Thyroid gland (tissue), 4 donors: ENCODE measurements around the gene CSF1R. TPM values are rescaled to one million over a fixed set of nuclear protein-coding genes. Genes with fewer than 3 reads are reported as not detected.
"Not testable (repeated sequence)": the region's sequence is repeated elsewhere in the genome, so short reads cannot be mapped to it uniquely, and the experiment has no call there.

Experiments
- DNase-seq, 2 donors: peaks; one replicate each; pipeline ENCODE4 v3.0.0-alpha.2; 2019
- H3K27ac ChIP-seq, 3 donors: fragments of 200-600 bp; sonication (generic); 1 replicate in 2 of 3; 2 replicates in 1 of 3; pipeline ENCODE4 v1.5.1; 2016 to 2019; ENCODE audit warnings: mild to moderate bottlenecking in 1 of 3, moderate library complexity in 1 of 3
- H3K27me3 ChIP-seq: fragments of 200-600 bp; sonication (generic); one replicate; pipeline ENCODE4 v1.5.1; 2019
- H3K36me3 ChIP-seq, 2 donors: fragments of 200-600 bp; sonication (generic); one replicate each; pipeline ENCODE4 v1.5.1; 2016 to 2019
- H3K4me1 ChIP-seq, 2 donors: fragments of 200-600 bp; sonication (generic); one replicate each; pipeline ENCODE4 v1.5.1; 2017 to 2019
- H3K4me3 ChIP-seq, 3 donors: fragments of 200-600 bp; sonication (generic); replicated peaks in 1 of 3; 1 replicate in 2 of 3; 2 replicates in 1 of 3; pipeline ENCODE4 v1.5.1; 2016; ENCODE audit warnings: mild to moderate bottlenecking in 1 of 3
- H3K9me3 ChIP-seq: fragments of 200-600 bp; sonication (generic); one replicate; pipeline ENCODE4 v1.5.1; 2017
- CTCF ChIP-seq, 6 experiments: fragments of 200-600 bp in 3 of 6; fragments of 450-650 bp in 3 of 6; sonication (generic) in 3 of 6; IDR thresholded peaks; one replicate each; pipeline ENCODE4 v1.5.1; 2016 to 2019; ENCODE audit warnings: antibody characterized with exemption in 6 of 6, mild to moderate bottlenecking in 2 of 6, inconsistent platforms in 1 of 6, moderate library complexity in 1 of 6
- POLR2A ChIP-seq, 2 donors: fragments of 450-650 bp; IDR thresholded peaks; one replicate each; pipeline ENCODE4 v1.6.1; 2017; ENCODE audit warnings: antibody characterized with exemption in 2 of 2, mild to moderate bottlenecking in 2 of 2, moderate library complexity in 1 of 2
- WGBS, 2 donors: methylation state at CpG; one replicate each; pipeline ENCODE4 v1.1.5; 2017; 5-methylcytosine and 5-hydroxymethylcytosine counted together
- intact Hi-C: fragments of 100-400 bp; cut with DNase I; formaldehyde crosslinking; loops from one replicate; pipeline ENCODE4 v1.15.1; 2023
- total RNA-seq, 4 donors: library from RNA; depleted of rRNA; stranded (reverse); fragments of >200 nt; gene quantifications; one replicate each; pipeline ENCODE4 v1.2.3, GENCODE V29; 2016

CSF1R gene
- total RNA-seq, 4 donors from 2014 or later, result 9.1 to 14.1 (median 11.4) TPM

DNA sequence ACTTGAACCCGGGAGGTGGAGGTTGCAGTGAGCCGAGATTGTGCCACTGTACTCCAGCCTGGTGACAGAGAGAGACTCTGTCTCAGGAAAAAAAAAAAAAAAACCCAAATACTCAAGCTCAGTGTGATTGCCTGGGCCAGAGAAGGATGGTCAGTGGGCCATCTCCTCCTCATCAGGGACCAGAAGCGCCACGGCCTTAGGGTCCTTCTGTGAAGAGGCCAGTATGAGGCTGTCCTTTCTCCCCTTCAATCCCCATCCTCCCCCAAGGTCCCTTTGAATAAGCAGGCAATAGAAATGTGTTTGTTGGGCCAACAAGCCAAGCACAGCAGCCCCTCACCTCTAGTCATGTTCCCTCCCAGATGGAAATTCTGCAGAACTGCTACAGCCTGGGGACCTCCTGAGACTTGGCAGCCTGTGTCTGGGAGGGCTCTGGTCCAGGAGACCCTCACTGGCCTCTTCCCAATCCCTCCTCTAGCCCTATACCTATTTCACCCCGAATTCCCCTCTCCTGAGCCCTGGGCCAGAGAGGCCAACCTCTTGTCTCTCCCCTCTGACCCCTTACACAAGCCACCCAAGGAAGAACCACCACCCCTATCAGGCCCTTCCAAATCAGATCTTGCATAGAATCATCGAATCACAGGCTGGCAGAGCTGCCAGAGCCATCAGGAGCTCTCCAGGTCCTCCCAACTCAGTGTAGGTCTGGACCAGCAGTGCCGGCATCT is 1.0 kb downstream of the CSF1R start:
- Histone ChIP-seq H3K27me3 (no peaks in the 10 kb centered on the region), H3K9me3 (no peaks in the 10 kb centered on the region), H3K4me1 (peaks cover 0 to 5% of the 10 kb centered on the region in 2 donors), H3K27ac (no peak overlapping the region), H3K36me3 (no peaks in the 10 kb centered on the region), H3K4me3 (no peak overlapping the region)
- TF ChIP-seq CTCF (IDR thresholded peaks at IDR 0.05) (no peak), POLR2A (IDR thresholded peaks at IDR 0.05) (no peak)
- 81 to 88% methylated on average over 7 of the region's 7 CpGs for WGBS, 2 donors
- DNase-seq, result no peak
- intact Hi-C loops, result no loop called here

DNA sequence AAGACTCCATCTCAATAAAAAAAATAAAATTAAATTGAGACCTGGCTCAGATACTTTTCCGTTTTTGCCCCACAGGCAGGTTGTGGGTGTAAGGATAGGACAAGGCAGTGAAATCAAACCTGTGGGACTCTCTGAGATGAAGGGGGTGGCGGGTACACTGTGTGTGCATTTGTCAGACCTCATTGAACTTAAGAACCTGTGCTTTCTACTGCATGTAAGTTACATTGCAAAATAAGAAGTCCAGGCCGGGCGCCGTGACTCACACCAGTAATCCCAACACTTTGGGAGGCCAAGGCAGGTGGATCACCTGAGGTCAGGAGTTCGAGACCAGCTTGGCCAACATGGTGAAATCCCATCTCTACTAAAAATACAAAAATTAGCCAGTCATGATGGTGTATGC is 1.6 kb downstream of the CSF1R start:
- DNase-seq, H3K9me3 ChIP-seq, H3K36me3 ChIP-seq, H3K27ac ChIP-seq, H3K4me1 ChIP-seq, intact Hi-C loops, H3K27me3 ChIP-seq, H3K4me3 ChIP-seq: not testable (repeated sequence)
- WGBS, 2 donors, result 86 to 89% methylated on average over 6 of the region's 6 CpGs

- 85 to 89% methylated on average over 6 of the region's 6 CpGs for WGBS, 2 donors
- Histone ChIP-seq H3K4me3 (no peak overlapping the region), H3K27me3 (no peaks in the 10 kb centered on the region), H3K4me1 (peaks cover 0 to 5% of the 10 kb centered on the region in 2 donors), H3K9me3 (no peaks in the 10 kb centered on the region), H3K27ac (no peak overlapping the region), H3K36me3 (no peaks in the 10 kb centered on the region)
- TF ChIP-seq POLR2A (IDR thresholded peaks at IDR 0.05) (no peak), CTCF (IDR thresholded peaks at IDR 0.05) (no peak)
- DNase-seq, result no peak
- intact Hi-C loops, result no loop called here
These were observed 3.5 kb downstream of the CSF1R start for GRCh38 chr5:150082889-150083288.

GRCh38 chr5:150082374-150082773 is 4.0 kb downstream of the CSF1R start:
- TF ChIP-seq CTCF (IDR thresholded peaks at IDR 0.05), result no peak
- no peak for TF ChIP-seq POLR2A (IDR thresholded peaks at IDR 0.05)
- H3K36me3 ChIP-seq, result no peaks in the 10 kb centered on the region
- no peaks in the 10 kb centered on the region for H3K27me3 ChIP-seq
- 45 to 50% methylated on average over 3 of the region's 3 CpGs for WGBS, 2 donors
- no peak overlapping the region for H3K27ac ChIP-seq
- no peaks in the 10 kb centered on the region for H3K9me3 ChIP-seq
- DNase-seq, result no peak
- H3K4me3 ChIP-seq, result no peak overlapping the region
- H3K4me1 ChIP-seq, result peaks cover 0 to 5% of the 10 kb centered on the region in 2 donors
- intact Hi-C loops, result no loop called here

DNA sequence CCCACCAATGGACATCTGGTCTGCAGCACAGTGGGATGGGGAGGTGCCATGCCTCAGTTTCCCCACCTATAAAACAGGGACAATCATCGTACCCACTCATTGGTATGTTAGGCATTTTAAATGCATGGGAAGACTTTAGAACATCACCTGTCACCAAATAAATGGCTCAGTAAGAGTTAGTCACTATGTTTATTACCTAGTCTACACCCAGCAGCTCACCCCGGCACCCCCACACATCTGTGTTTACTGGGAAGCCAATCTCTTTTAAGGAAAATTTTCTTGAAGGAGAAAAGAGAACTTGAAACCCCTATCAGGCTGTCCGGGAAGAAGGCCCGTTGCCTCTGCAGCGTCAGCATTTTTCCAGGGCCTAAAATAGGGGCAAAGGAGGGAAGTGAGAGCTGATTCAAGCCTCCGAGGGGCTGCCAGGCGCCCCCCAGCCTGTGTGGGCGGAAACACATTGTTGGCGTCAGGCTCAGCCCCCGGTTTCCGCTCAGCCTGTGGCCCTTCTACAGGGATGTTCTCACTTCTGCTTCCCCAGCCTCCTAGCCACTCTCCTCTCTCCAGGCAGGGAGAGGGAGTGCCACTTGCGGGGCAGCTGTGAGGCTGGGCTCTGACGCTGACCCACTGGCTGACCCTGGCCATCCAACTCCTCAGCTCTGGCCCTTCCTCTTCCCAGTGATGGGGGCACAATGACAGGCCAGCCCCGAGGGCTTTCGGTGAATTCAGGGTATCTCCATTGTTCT is 4.6 kb downstream of the CSF1R start:
- TF ChIP-seq POLR2A (IDR thresholded peaks at IDR 0.05), result no peak
- no peak for TF ChIP-seq CTCF (IDR thresholded peaks at IDR 0.05)
- Histone ChIP-seq H3K4me3 (no peak overlapping the region), H3K4me1 (peaks cover 0 to 5% of the 10 kb centered on the region in 2 donors), H3K36me3 (no peaks in the 10 kb centered on the region), H3K9me3 (no peaks in the 10 kb centered on the region), H3K27me3 (no peaks in the 10 kb centered on the region), H3K27ac (no peak overlapping the region)
- intact Hi-C loops, result no loop called here
- WGBS, 2 donors, result 26 to 30% methylated on average over 13 to 15 of the region's 15 CpGs
- DNase-seq, result peak in 1 of 2 donors; percentile 20
